Hypothalamus (tissue), 51 donors: ENCODE results near the gene IFIT3.
"Not testable (repeated sequence)": the region's sequence is repeated elsewhere in the genome, so short reads cannot be mapped to it uniquely, and the experiment has no call there.

Experiments used
- DNase-seq, 51 donors: peaks; one replicate each; lab custom pipeline; 2025; lab: John Stamatoyannopoulos, UW

Gene IFIT3

GRCh38 chr10:89331487-89332122, 3.8 kb downstream of the IFIT3 start:
- not testable (repeated sequence) for DNase-seq

GRCh38 chr10:89332123-89332633, 4.4 kb downstream of the IFIT3 start:
- DNase-seq, result peak in 2 of 51 donors; percentile 38

- no peak for DNase-seq
Measured at GRCh38 chr10:89335226-89335625, 7.4 kb downstream of the IFIT3 start.

- no peak for DNase-seq
Measured at GRCh38 chr10:89336241-89336640, 8.4 kb downstream of the IFIT3 start.

- DNase-seq, result no peak
Measured at GRCh38 chr10:89337484-89337883, 9.7 kb downstream of the IFIT3 start.

DNA sequence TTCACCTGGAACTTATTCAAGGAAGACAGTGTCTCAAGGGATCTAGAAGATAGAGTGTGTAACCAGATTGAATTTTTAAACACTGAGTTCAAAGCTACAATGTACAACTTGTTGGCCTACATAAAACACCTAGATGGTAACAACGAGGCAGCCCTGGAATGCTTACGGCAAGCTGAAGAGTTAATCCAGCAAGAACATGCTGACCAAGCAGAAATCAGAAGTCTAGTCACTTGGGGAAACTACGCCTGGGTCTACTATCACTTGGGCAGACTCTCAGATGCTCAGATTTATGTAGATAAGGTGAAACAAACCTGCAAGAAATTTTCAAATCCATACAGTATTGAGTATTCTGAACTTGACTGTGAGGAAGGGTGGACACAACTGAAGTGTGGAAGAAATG, 10.9 kb downstream of the IFIT3 start:
- DNase-seq, result no peak

GRCh38 chr10:89339875-89340274, 12.1 kb downstream of the IFIT3 start:
- DNase-seq, result peak in 1 of 51 donors; percentile 15

DNA sequence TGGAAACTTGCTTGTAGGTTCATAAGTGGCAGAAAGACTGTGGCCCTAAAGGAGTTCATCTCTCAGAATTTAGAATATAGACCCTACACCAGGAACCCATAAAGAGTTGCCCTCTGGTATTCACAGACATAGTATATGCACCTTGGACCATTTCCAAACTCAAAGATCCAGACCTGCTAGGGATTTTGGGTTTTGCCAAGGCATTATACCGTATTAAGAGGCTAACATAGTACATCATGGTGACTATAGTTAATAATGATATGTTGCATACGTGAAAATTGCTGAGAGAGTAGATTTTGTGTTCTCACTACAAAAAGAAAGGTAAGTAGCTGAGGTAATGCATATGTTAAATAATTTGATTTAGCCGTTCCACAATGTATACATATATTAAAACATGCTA, 13.9 kb downstream of the IFIT3 start:
- DNase-seq, result peak in 1 of 51 donors; percentile 11

GRCh38 chr10:89342206-89342958, 14.6 kb downstream of the IFIT3 start:
- peak in 44 of 51 donors; percentile 17 to 92 (median 76) for DNase-seq

- peak in 2 of 51 donors; percentile 31 to 65 for DNase-seq
Measured at GRCh38 chr10:89343089-89343767, 15.4 kb downstream of the IFIT3 start.

GRCh38 chr10:89344156-89344555, 16.4 kb downstream of the IFIT3 start:
- DNase-seq, result no peak

DNA sequence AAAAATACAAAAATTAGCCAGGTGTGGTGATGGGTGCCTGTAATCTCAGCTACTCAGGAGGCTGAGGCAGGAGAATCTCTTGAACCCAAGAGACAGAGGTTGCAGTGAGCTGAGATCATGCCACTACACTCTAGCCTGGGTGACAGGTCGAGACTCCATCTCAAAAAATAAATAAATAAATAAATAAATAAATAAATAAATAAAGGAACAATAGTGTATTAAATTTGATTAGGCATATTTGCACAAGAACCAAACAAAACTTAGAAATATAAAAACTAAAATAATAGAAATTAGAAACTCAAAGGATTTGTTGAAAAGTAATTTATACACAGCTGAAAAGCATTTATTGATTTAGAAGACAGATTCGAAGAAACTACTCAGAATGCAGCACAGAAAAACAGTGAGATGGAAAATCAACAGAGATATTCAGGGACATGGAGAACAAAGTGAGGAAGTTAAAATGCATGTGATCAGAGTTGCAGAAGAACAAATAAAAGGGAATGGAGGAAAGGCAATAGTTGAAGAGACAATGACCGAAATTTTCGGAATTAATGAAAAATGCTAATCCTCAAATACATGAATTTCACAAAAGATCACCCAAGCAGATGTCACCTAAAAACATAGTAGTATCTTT, 17.7 kb downstream of the IFIT3 start:
- no peak for DNase-seq

GRCh38 chr10:89346405-89347254, 18.8 kb downstream of the IFIT3 start:
- no peak for DNase-seq

- peak in 1 of 51 donors; percentile 38 for DNase-seq
Measured at GRCh38 chr10:89347701-89348457, 20.1 kb downstream of the IFIT3 start.

- no peak for DNase-seq
Measured at GRCh38 chr10:89348481-89348880, 20.7 kb downstream of the IFIT3 start.

- DNase-seq, result no peak
Measured at GRCh38 chr10:89348975-89349374, 21.2 kb downstream of the IFIT3 start.

- peak in 1 of 51 donors; percentile 12 for DNase-seq
Measured at GRCh38 chr10:89350631-89351315, 23.0 kb downstream of the IFIT3 start.

DNA sequence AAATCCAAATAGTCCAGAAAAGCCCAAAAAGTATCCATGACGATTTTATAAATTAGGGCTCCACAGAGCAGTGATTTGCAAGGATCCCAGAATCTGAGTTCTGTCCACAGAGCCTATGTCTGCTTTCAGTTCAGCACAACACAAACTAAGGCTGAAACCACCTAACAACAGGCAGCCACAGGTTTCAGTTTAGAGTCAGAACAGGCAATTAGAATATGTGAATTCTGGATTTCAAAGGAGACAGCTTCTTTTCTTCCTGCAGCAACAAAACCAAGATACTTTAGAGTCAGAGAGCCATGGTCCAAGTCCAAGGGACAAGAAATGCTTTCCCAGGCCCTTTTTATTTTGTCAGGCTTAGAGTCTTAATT, 23.6 kb downstream of the IFIT3 start:
- peak in 1 of 51 donors; percentile 23 for DNase-seq
